HG03103 (cell line): Measurements from ENCODE around the gene TMEM92.
"Not testable (repeated sequence)": the region's sequence is repeated elsewhere in the genome, so short reads cannot be mapped to it uniquely, and the experiment has no call there.

Experiments
- ATAC-seq: cut with Tn5 transposase; IDR thresholded peaks from one replicate; pipeline ENCODE4 v1.9.1; 2021; ENCODE audit warnings: low read depth; ENCODE audit not compliant: unreplicated experiment

Gene TMEM92

GRCh38 chr17:50273654-50274040, 619 bp upstream of the TMEM92 start:
- no peak for ATAC-seq

DNA sequence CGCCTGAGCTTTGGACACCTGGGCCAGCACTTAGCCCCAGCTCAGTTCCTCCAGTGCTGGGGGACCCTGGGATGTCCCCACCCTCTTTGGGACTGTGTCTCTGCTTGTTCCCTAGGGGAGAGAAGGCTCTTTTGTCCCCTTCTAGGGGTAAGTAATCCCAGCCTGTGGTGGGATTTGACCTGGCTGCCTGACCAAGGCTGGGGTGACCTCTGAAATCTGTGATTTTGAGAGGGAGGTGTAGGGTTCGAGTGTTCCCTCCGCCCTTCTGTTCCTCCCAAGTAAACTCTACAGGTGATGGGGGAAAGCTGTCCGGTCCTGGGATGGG, 593 bp downstream of the TMEM92 start:
- ATAC-seq, result no peak

GRCh38 chr17:50275279-50275678, 1.0 kb downstream of the TMEM92 start:
- ATAC-seq, result no peak

GRCh38 chr17:50276588-50277356, 2.5 kb downstream of the TMEM92 start:
- no peak for ATAC-seq

- no peak for ATAC-seq
Measured at GRCh38 chr17:50277357-50277754, 3.1 kb downstream of the TMEM92 start.

DNA sequence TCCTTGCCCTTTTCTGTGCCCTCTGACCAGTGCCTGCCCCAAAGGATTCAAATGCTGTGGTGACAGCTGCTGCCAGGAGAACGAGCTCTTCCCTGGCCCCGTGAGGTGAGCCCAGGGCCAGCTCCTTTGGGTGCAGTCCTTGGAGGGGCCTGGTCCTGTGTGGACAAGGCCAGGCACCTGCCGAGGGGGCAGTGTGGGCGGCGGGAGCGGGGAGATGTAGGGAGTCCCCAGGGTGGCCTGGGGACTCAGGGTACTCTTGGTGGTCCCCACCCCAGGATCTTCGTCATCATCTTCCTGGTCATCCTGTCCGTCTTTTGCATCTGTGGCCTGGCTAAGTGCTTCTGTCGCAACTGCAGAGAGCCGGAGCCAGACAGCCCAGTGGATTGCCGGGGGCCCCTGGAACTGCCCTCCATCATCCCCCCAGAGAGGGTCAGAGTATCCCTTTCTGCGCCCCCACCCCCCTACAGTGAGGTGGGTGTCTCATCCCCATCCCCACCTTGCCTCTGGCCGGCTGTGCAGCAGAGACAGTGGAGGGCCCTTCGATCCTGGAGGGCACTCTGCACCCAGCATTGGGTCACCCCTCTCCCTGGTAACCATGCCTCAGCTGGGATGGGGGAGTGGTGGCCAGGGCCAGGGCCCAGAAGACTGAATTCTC, 4.4 kb downstream of the TMEM92 start:
- ATAC-seq, result no peak

GRCh38 chr17:50279181-50279526, 4.9 kb downstream of the TMEM92 start:
- no peak for ATAC-seq

DNA sequence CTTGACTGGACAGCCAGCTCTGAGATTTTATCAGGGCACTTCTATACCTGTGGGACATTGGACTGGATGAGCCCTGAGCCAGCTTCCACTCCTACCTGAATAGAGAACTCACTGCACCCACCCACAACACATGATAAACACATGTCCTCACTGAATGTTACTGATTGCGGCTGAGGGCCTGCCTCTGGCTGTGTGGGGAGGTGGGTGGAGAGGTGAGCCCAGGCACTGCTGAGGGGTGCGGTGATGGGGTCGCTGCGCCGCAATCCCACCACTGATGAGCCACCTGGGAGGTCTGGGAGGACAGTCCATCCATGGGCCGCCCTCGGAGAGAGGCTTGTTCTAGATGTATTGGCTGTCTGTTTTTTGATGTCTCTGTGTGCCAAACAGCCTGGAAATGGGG, 5.4 kb downstream of the TMEM92 start:
- no peak for ATAC-seq

GRCh38 chr17:50280068-50280467, 5.8 kb downstream of the TMEM92 start:
- no peak for ATAC-seq

DNA sequence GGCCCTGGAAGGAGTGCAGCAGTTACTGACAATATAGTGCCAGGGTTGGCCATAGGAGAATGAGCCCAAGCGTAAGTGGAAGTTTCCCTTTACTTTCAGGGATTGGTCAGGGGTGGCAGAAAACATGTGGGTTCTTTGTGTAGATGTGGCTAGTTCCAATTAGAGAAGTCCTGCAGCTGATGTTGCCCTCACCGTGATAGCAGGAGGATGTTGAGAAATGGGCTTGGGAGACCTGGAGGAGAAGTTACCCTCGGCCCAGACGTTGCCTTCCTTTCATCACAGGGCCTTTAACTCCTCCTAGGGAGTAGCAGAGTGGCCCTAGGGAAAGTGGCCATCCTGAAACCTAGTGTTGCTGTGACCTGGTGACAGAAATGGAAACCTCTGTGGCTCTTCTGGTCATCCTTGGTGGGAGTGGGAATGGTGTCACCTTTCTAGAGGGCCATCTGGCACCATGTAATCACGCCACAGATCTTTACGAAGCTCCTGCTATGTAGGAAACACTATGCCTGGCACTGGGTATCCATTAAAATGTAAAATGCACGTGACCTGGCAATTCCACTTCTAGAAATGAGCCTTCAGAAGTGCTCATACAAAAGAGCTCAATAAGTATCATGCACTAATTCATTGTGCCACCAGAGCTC, 6.7 kb downstream of the TMEM92 start:
- no peak for ATAC-seq

- ATAC-seq, result no peak
Measured at GRCh38 chr17:50281739-50282401, 7.6 kb downstream of the TMEM92 start.

- no peak for ATAC-seq
Measured at GRCh38 chr17:50283246-50283645, 9.0 kb downstream of the TMEM92 start.

DNA sequence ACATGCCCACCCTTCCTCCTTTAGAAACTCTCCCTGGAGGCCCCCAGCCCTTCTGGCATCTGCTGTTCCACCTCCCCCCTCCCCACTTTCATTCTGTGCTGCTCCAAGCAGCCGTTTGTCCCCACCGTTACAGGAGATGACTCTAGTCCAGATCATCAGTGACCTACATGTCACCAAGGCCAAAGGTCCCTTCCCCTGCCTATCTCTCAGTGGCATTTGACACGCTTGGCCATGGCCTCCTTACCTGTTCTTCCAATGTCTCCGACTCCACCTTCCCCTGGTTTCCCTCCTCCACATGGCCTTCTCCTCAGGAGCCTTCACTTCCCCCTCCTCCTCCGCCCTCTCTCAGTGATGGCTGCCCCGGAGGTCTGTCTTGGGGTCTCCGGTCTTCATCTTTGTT, 9.4 kb downstream of the TMEM92 start:
- ATAC-seq, result no peak

DNA sequence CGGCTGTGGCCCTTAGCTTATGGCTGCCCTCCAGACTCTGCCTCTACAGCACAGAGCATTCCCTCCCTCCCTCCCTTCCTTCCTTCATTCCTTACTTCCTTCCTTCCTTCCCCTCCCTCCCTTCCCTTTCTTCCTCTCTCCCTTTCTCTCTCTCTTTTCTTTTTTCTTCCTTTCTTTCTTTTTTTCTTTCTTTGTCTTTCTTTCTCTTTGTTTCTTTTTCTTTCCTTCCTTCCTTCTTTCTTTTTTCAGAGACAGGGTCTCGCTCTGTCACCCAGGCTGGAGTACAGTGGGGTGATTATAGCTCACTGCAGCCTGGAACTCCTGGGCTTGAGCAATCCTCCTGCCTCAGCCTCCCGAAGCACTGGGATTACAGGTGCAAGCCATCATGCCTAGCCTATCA, 11.7 kb downstream of the TMEM92 start:
- ATAC-seq, result no peak

DNA sequence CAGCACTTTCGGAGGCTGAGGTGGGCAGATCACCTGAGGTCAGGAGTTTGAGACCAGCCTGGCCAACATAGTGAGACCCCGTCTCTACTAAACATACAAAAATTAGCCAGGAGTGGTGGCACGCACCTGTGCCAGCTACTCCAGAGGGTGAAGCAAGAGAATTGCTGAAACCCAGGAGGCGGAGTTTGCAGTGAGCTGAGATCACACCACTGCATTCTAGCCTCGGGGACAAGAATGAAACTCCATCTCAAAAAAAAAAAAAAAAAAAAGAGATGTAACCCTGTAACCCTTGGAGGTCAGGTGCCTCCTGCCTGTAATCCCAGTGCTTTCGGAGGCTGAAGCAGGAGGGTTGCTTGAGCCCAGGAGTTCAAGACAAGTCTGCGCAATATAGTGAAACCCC, 13.0 kb downstream of the TMEM92 start:
- ATAC-seq, result not testable (repeated sequence)

DNA sequence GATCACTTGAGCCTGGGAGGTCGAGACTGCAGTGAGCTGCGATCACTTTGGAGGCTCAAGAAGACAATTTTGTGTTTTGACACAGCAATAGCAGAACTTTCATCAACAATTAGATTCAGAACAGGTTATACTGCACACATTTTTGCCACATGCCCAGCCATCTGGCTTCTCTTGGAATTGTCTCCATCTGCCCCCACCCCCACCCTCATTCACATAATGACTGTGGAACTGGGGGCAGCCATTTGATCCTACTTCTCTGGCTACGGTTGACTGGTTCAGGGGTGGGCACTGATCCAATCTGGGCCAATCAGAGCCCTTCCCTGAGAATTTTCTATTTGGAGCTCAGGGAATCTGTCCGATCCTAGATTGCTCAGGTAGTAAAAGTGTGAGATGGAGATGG, 14.0 kb downstream of the TMEM92 start:
- no peak for ATAC-seq

GRCh38 chr17:50289278-50289677, 15.0 kb downstream of the TMEM92 start:
- no peak for ATAC-seq

GRCh38 chr17:50289991-50290702, 15.9 kb downstream of the TMEM92 start:
- ATAC-seq, result no peak

- no peak for ATAC-seq
Measured at GRCh38 chr17:50290933-50291332, 16.7 kb downstream of the TMEM92 start.

GRCh38 chr17:50292465-50292864, 18.2 kb downstream of the TMEM92 start:
- no peak for ATAC-seq

DNA sequence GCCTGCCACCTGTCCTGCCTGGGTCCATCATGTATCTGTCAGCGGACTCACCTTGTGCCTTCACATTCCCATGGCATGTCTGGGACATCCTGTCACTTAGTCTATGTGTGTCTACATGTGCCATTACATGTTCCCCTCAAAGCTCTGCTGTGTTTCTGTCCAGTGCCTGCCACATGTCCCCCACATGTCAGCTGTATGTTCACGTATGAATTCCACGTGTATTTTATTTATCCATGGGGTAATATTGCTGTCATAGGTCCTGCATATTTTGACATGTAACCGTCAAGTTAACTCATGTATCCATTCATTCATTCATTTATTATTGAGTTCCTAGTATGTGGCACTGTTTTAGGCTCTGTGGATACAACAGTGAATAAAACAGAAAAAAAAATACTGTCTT, 20.8 kb downstream of the TMEM92 start:
- ATAC-seq, result no peak
